WTC11 (cell line): ENCODE results near the gene TM9SF3. TPM values are rescaled to one million over a fixed set of nuclear protein-coding genes. Genes with fewer than 3 reads are reported as not detected.

Source experiments
- ATAC-seq: fragments of 200-7000 bp; cut with Tn5 transposase; 2 replicates; pipeline ENCODE4 v1.10.0; 2021; ENCODE audit warnings: mild to moderate bottlenecking, moderate library complexity
- CTCF ChIA-PET: fragments of 300-600 bp; sonication (Branson Sonifier 250); formaldehyde crosslinking; loops from one replicate; lab custom pipeline; 2021; ENCODE audit warnings: antibody characterized with exemption; lab: Charles Lee
- POLR2A ChIA-PET: fragments of 350-600 bp; sonication (Branson Sonifier 250); formaldehyde crosslinking; loops from one replicate; lab custom pipeline; 2021; ENCODE audit warnings: antibody characterized with exemption; lab: Charles Lee
- DNase-seq: peaks from one replicate; pipeline ENCODE4 v3.0.0; 2021; ENCODE audit warnings: low spot score
- H3K27ac Mint-ChIP-seq: 2 replicates; pipeline ENCODE4 v1.8.0; 2021; ENCODE audit warnings: mixed read lengths
- H3K27me3 Mint-ChIP-seq: 2 replicates; pipeline ENCODE4 v1.8.0; 2021; ENCODE audit warnings: low read depth, mild to moderate bottlenecking, moderate library complexity, mixed read lengths
- H3K36me3 Mint-ChIP-seq: 2 replicates; pipeline ENCODE4 v1.8.0; 2021; ENCODE audit warnings: mixed read lengths
- H3K4me1 Mint-ChIP-seq: 2 replicates; pipeline ENCODE4 v1.8.0; 2022; ENCODE audit warnings: mixed read lengths
- H3K4me3 Mint-ChIP-seq: 2 replicates; pipeline ENCODE4 v1.8.0; 2021; ENCODE audit warnings: mild to moderate bottlenecking, moderate library complexity, mixed read lengths
- H3K9me3 Mint-ChIP-seq: 2 replicates; pipeline ENCODE4 v1.8.0; 2021; ENCODE audit warnings: mixed read lengths
- ATF1 ChIP-seq: sonication (generic); formaldehyde crosslinking; IDR thresholded peaks from 2 replicates; pipeline ENCODE4 v1.8.1; 2023; ENCODE audit warnings: mild to moderate bottlenecking, moderate library complexity, missing genetic modification reagents
- CREB1 ChIP-seq: sonication (generic); formaldehyde crosslinking; IDR thresholded peaks from 2 replicates; pipeline ENCODE4 v1.8.0; 2023; ENCODE audit warnings: mild to moderate bottlenecking, missing genetic modification reagents
- CREM ChIP-seq: sonication (generic); formaldehyde crosslinking; IDR thresholded peaks from 2 replicates; pipeline ENCODE4 v1.8.1; 2022; ENCODE audit warnings: mild to moderate bottlenecking, missing genetic modification reagents, moderate library complexity
- ESRRA ChIP-seq: sonication (generic); formaldehyde crosslinking; IDR thresholded peaks from 2 replicates; pipeline ENCODE4 v1.8.1; 2022; ENCODE audit warnings: mild to moderate bottlenecking, missing genetic modification reagents, borderline replicate concordance
- ETV6 ChIP-seq: sonication (generic); formaldehyde crosslinking; IDR thresholded peaks from 2 replicates; pipeline ENCODE4 v1.8.1; 2022; ENCODE audit warnings: mild to moderate bottlenecking, missing genetic modification reagents
- IRF2 ChIP-seq: sonication (generic); formaldehyde crosslinking; IDR thresholded peaks from 2 replicates; pipeline ENCODE4 v1.8.0; 2022; ENCODE audit warnings: low read depth, missing genetic modification reagents, borderline replicate concordance
- MYBL2 ChIP-seq: sonication (generic); formaldehyde crosslinking; IDR thresholded peaks from 2 replicates; pipeline ENCODE4 v1.8.1; 2023; ENCODE audit warnings: mild to moderate bottlenecking, moderate library complexity, missing genetic modification reagents
- NR3C1 ChIP-seq: sonication (generic); formaldehyde crosslinking; conservative IDR thresholded peaks from 2 replicates; pipeline ENCODE4 v1.8.1; 2023; ENCODE audit warnings: low read depth, mild to moderate bottlenecking, missing genetic modification reagents
- RELA ChIP-seq: sonication (generic); formaldehyde crosslinking; IDR thresholded peaks from 2 replicates; pipeline ENCODE4 v1.8.1; 2022; ENCODE audit warnings: missing genetic modification reagents, mild to moderate bottlenecking, borderline replicate concordance
- SOX15 ChIP-seq: fragments of 250-450 bp; sonication (Bioruptor Pico); IDR thresholded peaks from 2 replicates; pipeline ENCODE4 v1.9.0; 2021; ENCODE audit warnings: mild to moderate bottlenecking
- TCF7 ChIP-seq: sonication (generic); formaldehyde crosslinking; IDR thresholded peaks from 2 replicates; pipeline ENCODE4 v1.8.0; 2022; ENCODE audit warnings: mild to moderate bottlenecking, low read depth, missing genetic modification reagents, moderate library complexity
- TEAD1 ChIP-seq: sonication (generic); formaldehyde crosslinking; IDR thresholded peaks from 2 replicates; pipeline ENCODE4 v1.8.0; 2022; ENCODE audit warnings: mild to moderate bottlenecking, missing genetic modification reagents
- TEAD4 ChIP-seq: sonication (generic); formaldehyde crosslinking; IDR thresholded peaks from 2 replicates; pipeline ENCODE4 v1.8.0; 2022; ENCODE audit warnings: mild to moderate bottlenecking, missing genetic modification reagents
- ZBTB21 ChIP-seq: sonication (generic); formaldehyde crosslinking; IDR thresholded peaks from 2 replicates; pipeline ENCODE4 v1.8.1; 2023; ENCODE audit warnings: mild to moderate bottlenecking, missing genetic modification reagents, borderline replicate concordance
- ZNF396 ChIP-seq: fragments of 250-450 bp; sonication (Bioruptor Pico); IDR thresholded peaks from 2 replicates; pipeline ENCODE4 v1.8.0; 2021; ENCODE audit warnings: mild to moderate bottlenecking, moderate library complexity, borderline replicate concordance
- ZNF416 ChIP-seq: fragments of 250-450 bp; sonication (Bioruptor Pico); IDR thresholded peaks from 2 replicates; pipeline ENCODE4 v1.9.0; 2021; ENCODE audit warnings: mild to moderate bottlenecking, inconsistent platforms
- total RNA-seq: library from RNA; stranded (reverse); gene quantifications from 3 replicates; pipeline ENCODE4 v1.2.3, GENCODE V29; 2021
- TF ChIP-seq, protein P1 (sequence below): sonication (generic); formaldehyde crosslinking; IDR thresholded peaks from 2 replicates; pipeline ENCODE4 v1.8.0; 2022; ENCODE audit warnings: mild to moderate bottlenecking, missing genetic modification reagents
- TF ChIP-seq, protein P2 (sequence below): fragments of 250-450 bp; sonication (Bioruptor Pico); IDR thresholded peaks from 2 replicates; pipeline ENCODE4 v1.9.0; 2021; ENCODE audit warnings: mild to moderate bottlenecking, borderline replicate concordance
- TF ChIP-seq, protein P3 (sequence below): fragments of 250-450 bp; sonication (Bioruptor Pico); conservative IDR thresholded peaks from 2 replicates; pipeline ENCODE4 v1.9.0; 2021; ENCODE audit warnings: mild to moderate bottlenecking
- TF ChIP-seq, protein P4 (sequence below): sonication (generic); formaldehyde crosslinking; IDR thresholded peaks from 2 replicates; pipeline ENCODE4 v1.8.0; 2022; ENCODE audit warnings: missing genetic modification reagents

Gene TM9SF3
- total RNA-seq, 1 experiment from 2014 or later: 116 TPM

DNA sequence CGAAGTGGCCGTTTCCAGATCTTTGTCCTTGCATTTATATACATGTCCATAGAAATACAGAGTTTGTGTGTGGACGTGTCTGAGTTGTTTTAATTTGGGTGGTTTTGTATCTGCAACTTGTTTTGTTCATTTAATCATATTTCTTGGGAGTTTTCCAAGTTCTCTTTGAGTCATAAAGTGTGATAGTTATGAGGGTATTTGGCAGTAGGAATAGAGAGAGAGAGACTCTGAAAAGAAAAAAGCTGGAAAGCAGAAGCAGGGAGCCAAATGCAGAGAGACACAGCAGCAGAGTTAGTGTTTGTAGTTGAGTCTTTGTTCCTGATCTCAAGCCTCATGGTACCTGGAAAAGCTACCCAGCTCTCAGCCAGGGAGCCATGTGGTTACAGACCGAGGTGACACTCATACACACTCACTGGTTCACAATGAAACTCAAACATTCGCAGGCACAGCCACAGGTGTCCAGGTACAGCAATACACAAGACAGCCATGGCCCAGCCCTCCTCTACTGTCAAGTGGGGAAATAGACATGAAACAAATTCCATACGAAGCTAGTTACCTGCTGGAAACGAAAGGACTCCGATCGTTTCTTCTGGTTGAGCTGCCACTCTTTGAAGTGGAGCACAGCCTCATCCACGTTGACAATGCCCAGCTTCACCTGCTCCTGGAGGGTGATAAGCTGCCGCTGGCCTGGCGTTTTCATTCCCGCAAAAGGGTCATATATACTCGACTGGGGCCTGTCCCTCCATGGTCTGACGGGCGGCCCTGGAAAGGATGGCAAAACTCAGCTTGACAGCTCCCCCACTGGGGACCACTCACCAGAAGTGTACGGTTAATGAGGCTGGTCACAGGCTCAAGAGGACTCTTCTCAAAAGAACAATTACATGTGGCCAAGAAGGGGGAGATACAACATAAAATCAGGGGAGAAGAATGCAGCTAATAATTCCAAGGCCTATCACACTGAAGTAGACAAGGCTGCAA lies 33.3 kb upstream of the TM9SF3 start:
- ATAC-seq: no peak
- no peak for TF ChIP-seq SOX15 (CRISPR knock-in tag)
- no peak for TF ChIP-seq TEAD4 (CRISPR knock-in tag)
- no peak for TF ChIP-seq TEAD1 (CRISPR knock-in tag)
- TF ChIP-seq, protein P1, sequence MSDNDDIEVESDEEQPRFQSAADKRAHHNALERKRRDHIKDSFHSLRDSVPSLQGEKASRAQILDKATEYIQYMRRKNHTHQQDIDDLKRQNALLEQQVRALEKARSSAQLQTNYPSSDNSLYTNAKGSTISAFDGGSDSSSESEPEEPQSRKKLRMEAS (CRISPR knock-in tag): no peak
- TF ChIP-seq NR3C1 (CRISPR knock-in tag): no peak
- TF ChIP-seq, protein P2, sequence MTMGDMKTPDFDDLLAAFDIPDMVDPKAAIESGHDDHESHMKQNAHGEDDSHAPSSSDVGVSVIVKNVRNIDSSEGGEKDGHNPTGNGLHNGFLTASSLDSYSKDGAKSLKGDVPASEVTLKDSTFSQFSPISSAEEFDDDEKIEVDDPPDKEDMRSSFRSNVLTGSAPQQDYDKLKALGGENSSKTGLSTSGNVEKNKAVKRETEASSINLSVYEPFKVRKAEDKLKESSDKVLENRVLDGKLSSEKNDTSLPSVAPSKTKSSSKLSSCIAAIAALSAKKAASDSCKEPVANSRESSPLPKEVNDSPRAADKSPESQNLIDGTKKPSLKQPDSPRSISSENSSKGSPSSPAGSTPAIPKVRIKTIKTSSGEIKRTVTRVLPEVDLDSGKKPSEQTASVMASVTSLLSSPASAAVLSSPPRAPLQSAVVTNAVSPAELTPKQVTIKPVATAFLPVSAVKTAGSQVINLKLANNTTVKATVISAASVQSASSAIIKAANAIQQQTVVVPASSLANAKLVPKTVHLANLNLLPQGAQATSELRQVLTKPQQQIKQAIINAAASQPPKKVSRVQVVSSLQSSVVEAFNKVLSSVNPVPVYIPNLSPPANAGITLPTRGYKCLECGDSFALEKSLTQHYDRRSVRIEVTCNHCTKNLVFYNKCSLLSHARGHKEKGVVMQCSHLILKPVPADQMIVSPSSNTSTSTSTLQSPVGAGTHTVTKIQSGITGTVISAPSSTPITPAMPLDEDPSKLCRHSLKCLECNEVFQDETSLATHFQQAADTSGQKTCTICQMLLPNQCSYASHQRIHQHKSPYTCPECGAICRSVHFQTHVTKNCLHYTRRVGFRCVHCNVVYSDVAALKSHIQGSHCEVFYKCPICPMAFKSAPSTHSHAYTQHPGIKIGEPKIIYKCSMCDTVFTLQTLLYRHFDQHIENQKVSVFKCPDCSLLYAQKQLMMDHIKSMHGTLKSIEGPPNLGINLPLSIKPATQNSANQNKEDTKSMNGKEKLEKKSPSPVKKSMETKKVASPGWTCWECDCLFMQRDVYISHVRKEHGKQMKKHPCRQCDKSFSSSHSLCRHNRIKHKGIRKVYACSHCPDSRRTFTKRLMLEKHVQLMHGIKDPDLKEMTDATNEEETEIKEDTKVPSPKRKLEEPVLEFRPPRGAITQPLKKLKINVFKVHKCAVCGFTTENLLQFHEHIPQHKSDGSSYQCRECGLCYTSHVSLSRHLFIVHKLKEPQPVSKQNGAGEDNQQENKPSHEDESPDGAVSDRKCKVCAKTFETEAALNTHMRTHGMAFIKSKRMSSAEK: no peak
- no peak for TF ChIP-seq ETV6
- Mint-ChIP-seq H3K4me3 (no peak overlapping the region), H3K9me3 (no peaks in the 10 kb centered on the region), H3K36me3 (no peaks in the 10 kb centered on the region), H3K27me3 (no peaks in the 10 kb centered on the region; the same call in 1 of the 2 replicates), H3K27ac (no peak overlapping the region), H3K4me1 (peaks cover 7% of the 10 kb centered on the region)
- no peak for DNase-seq
- POLR2A ChIA-PET: no interaction called here
- CTCF ChIA-PET: interaction anchor here (1.2 kb wide), 1 partner anchor 21 kb away, joined by 4 read pairs; no protein-coding TSS in a partner anchor

DNA sequence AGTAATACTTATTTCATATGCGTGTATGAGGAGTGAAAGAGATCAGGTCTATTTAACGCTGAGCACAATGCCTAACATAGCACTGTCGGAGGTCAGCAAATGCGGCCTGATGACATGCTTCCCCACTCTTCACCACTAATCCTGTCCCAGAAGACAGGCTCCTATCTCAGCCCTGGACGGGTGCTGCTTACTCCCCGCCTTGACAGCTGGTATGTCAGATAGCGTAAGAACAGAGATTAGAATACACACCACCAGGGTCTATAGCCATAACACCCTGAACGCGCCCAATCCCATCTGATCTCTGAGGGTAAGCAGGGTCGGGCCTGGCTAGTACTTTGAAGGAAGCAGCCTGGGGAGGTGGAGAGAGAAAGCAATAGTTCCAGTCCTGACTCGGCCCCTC lies 32.3 kb upstream of the TM9SF3 start:
- H3K9me3 Mint-ChIP-seq: no peaks in the 10 kb centered on the region
- no peak for ATAC-seq
- H3K4me1 Mint-ChIP-seq: peaks cover 7% of the 10 kb centered on the region
- H3K27ac Mint-ChIP-seq: no peak overlapping the region
- CTCF ChIA-PET: no interaction called here
- no peaks in the 10 kb centered on the region; the same call in 1 of the 2 replicates for H3K27me3 Mint-ChIP-seq
- H3K4me3 Mint-ChIP-seq: no peak overlapping the region
- no peaks in the 10 kb centered on the region for H3K36me3 Mint-ChIP-seq
- no peak for DNase-seq
- no peak for TF ChIP-seq ATF1 (CRISPR knock-in tag)
- no peak for TF ChIP-seq CREM
- no peak for TF ChIP-seq MYBL2 (CRISPR knock-in tag)
- TF ChIP-seq, protein P3, sequence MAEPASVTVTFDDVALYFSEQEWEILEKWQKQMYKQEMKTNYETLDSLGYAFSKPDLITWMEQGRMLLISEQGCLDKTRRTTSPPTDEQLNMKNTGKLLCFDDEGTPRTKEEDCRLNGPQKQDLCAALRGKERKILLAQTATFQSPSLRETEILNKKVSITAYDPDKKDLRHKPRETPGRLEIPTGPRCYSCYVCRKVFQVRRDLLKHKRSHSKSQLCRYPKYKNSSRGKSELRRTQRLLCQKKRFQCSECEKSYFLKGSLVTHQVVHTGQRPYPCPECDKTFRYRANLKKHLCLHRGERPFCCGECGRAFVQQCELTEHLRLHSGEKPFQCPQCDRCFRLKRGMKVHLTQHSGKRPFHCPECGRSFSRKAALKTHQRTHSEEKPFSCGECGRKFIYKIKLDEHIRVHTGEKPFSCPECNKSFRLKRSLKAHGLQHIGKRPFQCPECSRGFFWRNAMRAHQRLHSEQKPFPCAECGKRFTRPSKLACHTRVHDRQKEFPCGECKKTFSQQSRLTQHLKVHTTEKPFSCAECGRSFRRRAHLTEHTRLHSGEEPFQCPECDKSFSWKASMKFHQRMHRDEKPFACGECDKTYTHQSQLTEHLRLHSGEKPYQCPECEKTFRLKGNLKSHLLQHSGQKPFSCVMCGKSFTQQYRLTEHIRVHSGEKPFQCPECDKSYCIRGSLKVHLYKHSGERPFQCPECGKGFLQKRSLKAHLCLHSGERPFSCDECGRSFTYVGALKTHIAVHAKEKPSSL (CRISPR knock-in tag): no peak
- no peak for TF ChIP-seq TEAD4 (CRISPR knock-in tag)
- no peak for TF ChIP-seq RELA (CRISPR knock-in tag)
- TF ChIP-seq, protein P4, sequence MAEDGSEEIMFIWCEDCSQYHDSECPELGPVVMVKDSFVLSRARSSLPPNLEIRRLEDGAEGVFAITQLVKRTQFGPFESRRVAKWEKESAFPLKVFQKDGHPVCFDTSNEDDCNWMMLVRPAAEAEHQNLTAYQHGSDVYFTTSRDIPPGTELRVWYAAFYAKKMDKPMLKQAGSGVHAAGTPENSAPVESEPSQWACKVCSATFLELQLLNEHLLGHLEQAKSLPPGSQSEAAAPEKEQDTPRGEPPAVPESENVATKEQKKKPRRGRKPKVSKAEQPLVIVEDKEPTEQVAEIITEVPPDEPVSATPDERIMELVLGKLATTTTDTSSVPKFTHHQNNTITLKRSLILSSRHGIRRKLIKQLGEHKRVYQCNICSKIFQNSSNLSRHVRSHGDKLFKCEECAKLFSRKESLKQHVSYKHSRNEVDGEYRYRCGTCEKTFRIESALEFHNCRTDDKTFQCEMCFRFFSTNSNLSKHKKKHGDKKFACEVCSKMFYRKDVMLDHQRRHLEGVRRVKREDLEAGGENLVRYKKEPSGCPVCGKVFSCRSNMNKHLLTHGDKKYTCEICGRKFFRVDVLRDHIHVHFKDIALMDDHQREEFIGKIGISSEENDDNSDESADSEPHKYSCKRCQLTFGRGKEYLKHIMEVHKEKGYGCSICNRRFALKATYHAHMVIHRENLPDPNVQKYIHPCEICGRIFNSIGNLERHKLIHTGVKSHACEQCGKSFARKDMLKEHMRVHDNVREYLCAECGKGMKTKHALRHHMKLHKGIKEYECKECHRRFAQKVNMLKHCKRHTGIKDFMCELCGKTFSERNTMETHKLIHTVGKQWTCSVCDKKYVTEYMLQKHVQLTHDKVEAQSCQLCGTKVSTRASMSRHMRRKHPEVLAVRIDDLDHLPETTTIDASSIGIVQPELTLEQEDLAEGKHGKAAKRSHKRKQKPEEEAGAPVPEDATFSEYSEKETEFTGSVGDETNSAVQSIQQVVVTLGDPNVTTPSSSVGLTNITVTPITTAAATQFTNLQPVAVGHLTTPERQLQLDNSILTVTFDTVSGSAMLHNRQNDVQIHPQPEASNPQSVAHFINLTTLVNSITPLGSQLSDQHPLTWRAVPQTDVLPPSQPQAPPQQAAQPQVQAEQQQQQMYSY (CRISPR knock-in tag): no peak
- TF ChIP-seq ESRRA (CRISPR knock-in tag): no peak
- no peak for TF ChIP-seq ZNF396 (CRISPR knock-in tag)
- TF ChIP-seq IRF2: no peak
- TF ChIP-seq ZBTB21 (CRISPR knock-in tag): no peak
- TF ChIP-seq SOX15 (CRISPR knock-in tag): no peak
- no peak for TF ChIP-seq TCF7 (CRISPR knock-in tag)
- TF ChIP-seq CREB1 (CRISPR knock-in tag): no peak
- TF ChIP-seq ZNF416 (CRISPR knock-in tag): no peak
- TF ChIP-seq, all 79 proteins: peak for 0
- POLR2A ChIA-PET: no interaction called here
